NCI-H1417 treated with DMSO at 0.1 percent for 48 hours (cell line): Measurements from ENCODE around the gene METRN.

ENCODE experiments used
- DNase-seq: peaks from one replicate; lab custom pipeline; 2025; lab: John Stamatoyannopoulos, UW

METRN gene

GRCh38 chr16:760065-760464, 45.1 kb downstream of the METRN start:
- DNase-seq, result no peak

GRCh38 chr16:760545-761343, 45.8 kb downstream of the METRN start, which contains the start of gene MSLN:
TSS of gene MSLN (plus strand) at chr16:760734. CDS start at chr16:762681, 1,947 bp downstream.
- no peak for DNase-seq

- DNase-seq, result no peak
These were observed 47.0 kb downstream of the METRN start for GRCh38 chr16:761625-762513.

GRCh38 chr16:762595-763268, 47.8 kb downstream of the METRN start:
- no peak for DNase-seq

- no peak for DNase-seq
These were observed 48.7 kb downstream of the METRN start for GRCh38 chr16:763369-764183.

GRCh38 chr16:764184-764750, 49.3 kb downstream of the METRN start:
- DNase-seq, result no peak

- DNase-seq, result no peak
These were observed 50.0 kb downstream of the METRN start for GRCh38 chr16:764848-765487.

- DNase-seq, result no peak
These were observed 50.6 kb downstream of the METRN start for GRCh38 chr16:765488-765865.

- no peak for DNase-seq
These were observed 51.3 kb downstream of the METRN start for GRCh38 chr16:766008-766819.

GRCh38 chr16:766820-767640, 52.1 kb downstream of the METRN start:
- no peak for DNase-seq

- no peak for DNase-seq
These were observed 52.9 kb downstream of the METRN start for GRCh38 chr16:767743-768235.

- no peak for DNase-seq
These were observed 53.5 kb downstream of the METRN start for GRCh38 chr16:768428-768827.
